H9 (cell line): Measurements from ENCODE around the gene NUP98. TPM values are rescaled to one million over a fixed set of nuclear protein-coding genes. Genes with fewer than 3 reads are reported as not detected.

Experiments
- DNase-seq: peaks from one replicate; pipeline ENCODE4 v3.0.0-alpha.2; 2017
- H2AFZ ChIP-seq: one replicate; pipeline ENCODE4 v1.6.1; 2013; ENCODE audit warnings: mild to moderate bottlenecking, low read length, control low read depth, moderate library complexity
- H2AK5ac ChIP-seq: 2 replicates; pipeline ENCODE4 v1.6.1; 2013; ENCODE audit warnings: low read length, control low read depth, mixed read lengths; ENCODE audit not compliant: insufficient read length
- H2BK120ac ChIP-seq: one replicate; pipeline ENCODE4 v1.6.1; 2013; ENCODE audit warnings: low read depth, mild to moderate bottlenecking, low read length, control low read depth, inconsistent platforms; ENCODE audit not compliant: poor library complexity, severe bottlenecking
- H2BK12ac ChIP-seq: 2 replicates; pipeline ENCODE4 v1.6.1; 2013; ENCODE audit warnings: low read length, control low read depth, mixed read lengths, low read depth; ENCODE audit not compliant: insufficient read length
- H2BK15ac ChIP-seq: 2 replicates; pipeline ENCODE4 v1.6.1; 2013; ENCODE audit warnings: low read depth, low read length, control low read depth
- H2BK20ac ChIP-seq: one replicate; pipeline ENCODE4 v1.6.1; 2013; ENCODE audit warnings: low read depth, mild to moderate bottlenecking, low read length, control low read depth, inconsistent platforms; ENCODE audit not compliant: poor library complexity, severe bottlenecking
- H2BK5ac ChIP-seq: 2 replicates; pipeline ENCODE4 v1.6.1; 2013; ENCODE audit warnings: low read length, control low read depth, mixed read lengths; ENCODE audit not compliant: insufficient read length
- H3K14ac ChIP-seq: 2 replicates; pipeline ENCODE4 v1.6.1; 2013; ENCODE audit warnings: low read length, control low read depth; ENCODE audit not compliant: insufficient read depth
- H3K18ac ChIP-seq: 2 replicates; pipeline ENCODE4 v1.6.1; 2013; ENCODE audit warnings: low read depth, mild to moderate bottlenecking, mixed read lengths, low read length, control low read depth; ENCODE audit not compliant: insufficient read length
- H3K23ac ChIP-seq: 2 replicates; pipeline ENCODE4 v1.6.1; 2013; ENCODE audit warnings: low read length, control low read depth, mixed read lengths, low read depth; ENCODE audit not compliant: insufficient read length
- H3K23me2 ChIP-seq: 2 replicates; pipeline ENCODE4 v1.6.1; 2013; ENCODE audit warnings: low read depth, mild to moderate bottlenecking, mixed read lengths, low read length, control low read depth; ENCODE audit not compliant: insufficient read length, poor library complexity, severe bottlenecking
- H3K27ac ChIP-seq: 2 replicates; pipeline ENCODE4 v1.5.1; 2013; ENCODE audit warnings: low read length, control low read depth, mixed read lengths, low read depth; ENCODE audit not compliant: insufficient read length
- H3K27me3 ChIP-seq: 2 replicates; pipeline ENCODE4 v1.6.1; 2013; ENCODE audit warnings: low read length, control low read depth, inconsistent platforms; ENCODE audit not compliant: insufficient read depth
- H3K4ac ChIP-seq: 2 replicates; pipeline ENCODE4 v1.6.1; 2013; ENCODE audit warnings: low read depth, mild to moderate bottlenecking, control low read depth, inconsistent platforms, low read length, moderate library complexity
- H3K4me1 ChIP-seq: 2 replicates; pipeline ENCODE4 v1.6.1; 2013; ENCODE audit warnings: low read length, control low read depth, inconsistent platforms; ENCODE audit not compliant: insufficient read depth
- H3K4me2 ChIP-seq: 2 replicates; pipeline ENCODE4 v1.6.1; 2013; ENCODE audit warnings: low read length, control low read depth, mixed read lengths; ENCODE audit not compliant: insufficient read length, insufficient read depth
- H3K56ac ChIP-seq: 2 replicates; pipeline ENCODE4 v1.6.1; 2013; ENCODE audit warnings: low read depth, mild to moderate bottlenecking, mixed read lengths, low read length, control low read depth; ENCODE audit not compliant: insufficient read length
- H3K79me1 ChIP-seq: 2 replicates; pipeline ENCODE4 v1.6.1; 2013; ENCODE audit warnings: low read depth, mild to moderate bottlenecking, moderate library complexity, low read length, control low read depth, inconsistent platforms; ENCODE audit not compliant: insufficient read depth, poor library complexity, severe bottlenecking
- H3K79me2 ChIP-seq: 2 replicates; pipeline ENCODE4 v1.6.1; 2013; ENCODE audit warnings: low read length, control low read depth, inconsistent platforms; ENCODE audit not compliant: insufficient read depth
- H3K9ac ChIP-seq: 2 replicates; pipeline ENCODE4 v1.6.1; 2013; ENCODE audit warnings: low read length, control low read depth, mixed read lengths; ENCODE audit not compliant: insufficient read length; ENCODE audit errors: extremely low read depth
- H3K9me3 ChIP-seq: one replicate; pipeline ENCODE4 v1.6.1; 2013; ENCODE audit warnings: low read depth, low read length, inconsistent platforms; ENCODE audit not compliant: control insufficient read depth
- H3T11ph ChIP-seq: one replicate; pipeline ENCODE4 v1.6.1; 2013; ENCODE audit warnings: mild to moderate bottlenecking, low read length, control low read depth, inconsistent platforms
- H4K20me1 ChIP-seq: one replicate; pipeline ENCODE4 v1.6.1; 2013; ENCODE audit not compliant: control insufficient read depth, insufficient read length, insufficient read depth
- H4K5ac ChIP-seq: 2 replicates; pipeline ENCODE4 v1.6.1; 2013; ENCODE audit warnings: low read depth, mild to moderate bottlenecking, mixed read lengths, low read length, control low read depth; ENCODE audit not compliant: insufficient read length
- H4K8ac ChIP-seq: replicated peaks from 2 replicates; pipeline ENCODE4 v1.6.1; 2013; ENCODE audit warnings: low read length, control low read depth, mixed read lengths, low read depth; ENCODE audit not compliant: insufficient read length
- H4K91ac ChIP-seq: 2 replicates; pipeline ENCODE4 v1.6.1; 2013; ENCODE audit warnings: low read depth, mild to moderate bottlenecking, moderate library complexity, mixed read lengths, low read length, control low read depth; ENCODE audit not compliant: insufficient read length
- H3K27ac Mint-ChIP-seq, 3 experiments: 2 replicates in 2 of 3; 3 replicates in 1 of 3; pipeline ENCODE4 v1.8.0; 2020 to 2021; ENCODE audit warnings: mixed read lengths in 3 of 3, mild to moderate bottlenecking in 1 of 3, moderate library complexity in 1 of 3
- H3K27me3 Mint-ChIP-seq: 2 replicates; pipeline ENCODE4 v1.8.0; 2021; ENCODE audit warnings: low read depth, mild to moderate bottlenecking, moderate library complexity, mixed read lengths
- H3K36me3 Mint-ChIP-seq, 3 experiments: 2 replicates in 2 of 3; 3 replicates in 1 of 3; pipeline ENCODE4 v1.8.0; 2020 to 2021; ENCODE audit warnings: low read depth in 3 of 3, mixed read lengths in 3 of 3; ENCODE audit not compliant: insufficient read depth in 1 of 3
- H3K4me1 Mint-ChIP-seq, 2 experiments: 2 replicates each; pipeline ENCODE4 v1.8.0; 2020; ENCODE audit warnings: mixed read lengths in 2 of 2
- H3K4me3 Mint-ChIP-seq, 2 experiments: 2 replicates in 1 of 2; 3 replicates in 1 of 2; pipeline ENCODE4 v1.8.0; 2020 to 2021; ENCODE audit warnings: mild to moderate bottlenecking in 2 of 2, mixed read lengths in 2 of 2, moderate library complexity in 1 of 2
- H3K9me3 Mint-ChIP-seq, 2 experiments: 2 replicates in 1 of 2; 3 replicates in 1 of 2; pipeline ENCODE4 v1.8.0; 2020; ENCODE audit warnings: mild to moderate bottlenecking in 2 of 2, mixed read lengths in 2 of 2, moderate library complexity in 1 of 2
- WGBS: extraction: QIAGEN DNeasy Blood & Tissue Kit; methylation state at CpG from one replicate; pipeline ENCODE4 v1.1.7; 2013; ENCODE audit warnings: missing lambda C conversion rate, low lambda C conversion rate, mixed read lengths; ENCODE audit not compliant: insufficient read length; ENCODE audit errors: extremely low coverage; 5-methylcytosine and 5-hydroxymethylcytosine counted together
- total RNA-seq: library from RNA; stranded (reverse); gene quantifications from 2 replicates; pipeline ENCODE4 v1.2.1, GENCODE V29; 2021
- TF ChIP-seq, protein P1 (sequence below): fragments of 200-600 bp; sonication (generic); conservative IDR thresholded peaks from 3 replicates; pipeline ENCODE4 v1.8.0; 2021; ENCODE audit warnings: antibody characterized with exemption, mild to moderate bottlenecking

Gene NUP98
- total RNA-seq, 1 experiment from 2014 or later = 105 TPM

GRCh38 chr11:3836903-3837302 is 39.5 kb upstream of the NUP98 start:
- H3K27me3 Mint-ChIP-seq = peaks cover 4% of the 10 kb centered on the region
- Histone ChIP-seq H2BK20ac (no peak overlapping the region), H3K14ac (no peak overlapping the region), H3T11ph (no peak overlapping the region), H2AFZ (no peak overlapping the region), H3K27me3 (no peaks in the 10 kb centered on the region), H3K27ac (no peak overlapping the region), H3K79me2 (peaks cover 2% of the 10 kb centered on the region; the same call in 1 of the 2 replicates), H2BK15ac (no peak overlapping the region), H2AK5ac (no peak overlapping the region), H3K4ac (no peak overlapping the region), H3K9ac (no peak overlapping the region), H3K23me2 (peaks cover 7% of the 10 kb centered on the region), H2BK12ac (no peak overlapping the region), H3K23ac (no peak overlapping the region), H2BK5ac (no peak overlapping the region), H3K4me1 (peaks cover 19% of the 10 kb centered on the region), H3K9me3 (no peaks in the 10 kb centered on the region), H3K4me2 (no peak overlapping the region), H4K5ac (no peak overlapping the region), H3K56ac (no peak overlapping the region), H4K20me1 (peaks cover 6% of the 10 kb centered on the region), H4K91ac (no peak overlapping the region), H4K8ac (no peak overlapping the region), H3K18ac (no peak overlapping the region), H2BK120ac (no peak overlapping the region), H3K79me1 (no peaks in the 10 kb centered on the region)
- WGBS = no CpG with 5 or more reads among the region's 5 CpGs
- peaks cover 7 to 17% (median 11%) of the 10 kb centered on the region in 3 experiments; a peak in 5 of 7 replicates for H3K36me3 Mint-ChIP-seq
- no peaks in the 10 kb centered on the region; a peak in 1 of 5 replicates for H3K9me3 Mint-ChIP-seq
- no peak overlapping the region; a peak in 1 of 7 replicates for H3K27ac Mint-ChIP-seq
- no peak overlapping the region for H3K4me3 Mint-ChIP-seq
- no peak for DNase-seq
- peaks cover 50 to 52% of the 10 kb centered on the region in 2 experiments for H3K4me1 Mint-ChIP-seq
- TF ChIP-seq, protein P1, sequence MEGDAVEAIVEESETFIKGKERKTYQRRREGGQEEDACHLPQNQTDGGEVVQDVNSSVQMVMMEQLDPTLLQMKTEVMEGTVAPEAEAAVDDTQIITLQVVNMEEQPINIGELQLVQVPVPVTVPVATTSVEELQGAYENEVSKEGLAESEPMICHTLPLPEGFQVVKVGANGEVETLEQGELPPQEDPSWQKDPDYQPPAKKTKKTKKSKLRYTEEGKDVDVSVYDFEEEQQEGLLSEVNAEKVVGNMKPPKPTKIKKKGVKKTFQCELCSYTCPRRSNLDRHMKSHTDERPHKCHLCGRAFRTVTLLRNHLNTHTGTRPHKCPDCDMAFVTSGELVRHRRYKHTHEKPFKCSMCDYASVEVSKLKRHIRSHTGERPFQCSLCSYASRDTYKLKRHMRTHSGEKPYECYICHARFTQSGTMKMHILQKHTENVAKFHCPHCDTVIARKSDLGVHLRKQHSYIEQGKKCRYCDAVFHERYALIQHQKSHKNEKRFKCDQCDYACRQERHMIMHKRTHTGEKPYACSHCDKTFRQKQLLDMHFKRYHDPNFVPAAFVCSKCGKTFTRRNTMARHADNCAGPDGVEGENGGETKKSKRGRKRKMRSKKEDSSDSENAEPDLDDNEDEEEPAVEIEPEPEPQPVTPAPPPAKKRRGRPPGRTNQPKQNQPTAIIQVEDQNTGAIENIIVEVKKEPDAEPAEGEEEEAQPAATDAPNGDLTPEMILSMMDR = no peak
